Activated CD4-positive, alpha-beta T cell treated with anti-CD3 and anti-CD28 coated beads, Interleukin-2, amount 50 U/mL, for 48 hours (primary cell): ENCODE measurements around the gene PTPN6.

Experiments used
- DNase-seq, 2 experiments: peaks; one replicate each; pipeline ENCODE4 v3.0.0-alpha.2; 2020

PTPN6 gene

GRCh38 chr12:6923003-6923732 is 28.0 kb upstream of the PTPN6 start:
- DNase-seq, result no peak

GRCh38 chr12:6923851-6924250 is 27.3 kb upstream of the PTPN6 start:
- DNase-seq, result no peak

GRCh38 chr12:6925239-6925539 is 26.0 kb upstream of the PTPN6 start:
- no peak for DNase-seq

- DNase-seq, result no peak
Measured at GRCh38 chr12:6925540-6926279, 25.4 kb upstream of the PTPN6 start.

GRCh38 chr12:6927379-6928021 is 23.7 kb upstream of the PTPN6 start, which contains the start of gene ATN1:
TSS of gene ATN1 (plus strand) at chr12:6927959. CDS start at chr12:6934002, 6,043 bp downstream.
- peak; percentile 53 to 61 for DNase-seq

- DNase-seq, result no peak
Measured at GRCh38 chr12:6928022-6928702, 23.0 kb upstream of the PTPN6 start.

DNA sequence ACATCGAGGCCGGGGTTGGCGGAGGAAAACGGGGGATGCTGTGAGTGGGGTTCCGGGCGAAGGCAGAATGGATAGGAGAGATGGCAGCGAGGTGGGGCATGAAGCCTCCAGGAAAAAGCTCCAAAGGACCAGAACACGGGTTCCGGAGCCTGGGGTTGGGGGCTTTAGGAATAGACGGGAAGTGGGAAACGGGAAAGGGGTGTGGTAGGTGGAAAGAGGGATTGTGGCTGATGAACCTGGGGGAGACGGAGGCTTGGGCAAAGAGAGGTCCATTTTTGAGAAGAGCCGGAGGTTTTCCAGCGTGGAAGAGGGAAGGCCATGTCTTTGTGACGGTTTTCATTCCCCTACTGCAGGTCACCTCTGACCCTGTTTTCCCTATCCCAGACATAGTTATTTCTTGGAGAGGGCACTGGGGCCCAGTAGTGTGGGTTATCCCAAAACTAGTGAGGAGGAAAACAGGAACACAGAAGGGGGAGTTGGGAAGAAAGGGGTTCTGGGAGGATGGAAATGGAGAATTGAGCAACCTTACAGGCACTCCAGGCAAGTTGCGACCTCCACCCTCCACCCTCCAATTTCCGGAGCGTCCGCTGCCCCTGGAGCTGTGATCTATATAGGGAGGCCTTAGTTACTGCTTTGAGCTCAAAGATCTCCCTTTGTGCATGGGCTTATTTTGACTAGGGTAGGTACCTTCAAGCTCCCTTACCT is 22.3 kb upstream of the PTPN6 start:
- no peak for DNase-seq

DNA sequence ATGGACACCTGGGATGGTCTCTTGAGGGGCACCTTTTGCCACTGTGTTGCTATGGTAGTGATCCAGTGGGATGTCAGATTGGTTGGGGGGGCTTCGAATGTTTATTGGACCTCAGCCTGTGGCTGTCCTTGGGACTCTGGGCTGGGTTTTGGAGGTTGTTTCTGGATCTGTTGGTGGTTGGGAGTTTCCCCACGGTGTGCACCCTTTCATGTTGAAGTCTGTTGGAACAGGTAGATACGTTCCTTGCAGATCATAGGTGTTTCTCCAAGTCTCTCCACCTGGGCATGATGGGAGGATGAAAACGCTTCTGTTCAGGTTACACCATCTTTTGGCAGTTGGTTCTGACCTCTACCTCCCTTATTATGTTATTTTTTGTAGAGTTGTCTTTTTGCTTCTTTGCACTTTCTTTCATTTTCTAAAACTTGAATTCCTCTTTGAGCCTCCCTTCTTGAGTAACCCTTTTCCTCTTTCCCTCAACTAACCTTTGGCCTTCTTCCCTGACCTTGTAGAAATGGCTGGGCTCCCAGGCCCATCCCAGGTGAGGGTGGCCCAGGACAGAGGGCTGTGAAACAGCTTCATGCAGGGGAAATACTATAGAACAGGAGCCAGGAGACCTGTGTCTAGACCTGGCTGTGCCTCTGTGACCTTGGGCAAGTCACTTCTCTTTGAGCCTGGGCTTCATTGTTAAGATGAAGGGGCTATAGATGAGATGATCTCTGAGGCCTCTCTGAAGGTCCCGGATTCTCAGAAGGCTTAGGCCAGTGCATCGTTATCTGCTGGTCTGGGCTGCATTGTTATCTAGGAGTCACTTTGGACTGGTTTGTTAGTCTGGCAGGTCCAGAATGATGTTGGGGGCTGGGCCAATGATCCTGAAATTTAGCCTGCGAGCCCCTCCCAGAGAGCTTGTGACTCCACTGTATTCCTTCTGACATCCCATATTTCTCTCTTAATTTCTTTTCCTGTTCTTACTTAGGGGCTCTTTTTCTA is 21.4 kb upstream of the PTPN6 start:
- no peak for DNase-seq

- DNase-seq, result no peak
Measured at GRCh38 chr12:6932766-6933165, 18.4 kb upstream of the PTPN6 start.

GRCh38 chr12:6934110-6934509 is 17.0 kb upstream of the PTPN6 start:
- no peak for DNase-seq

DNA sequence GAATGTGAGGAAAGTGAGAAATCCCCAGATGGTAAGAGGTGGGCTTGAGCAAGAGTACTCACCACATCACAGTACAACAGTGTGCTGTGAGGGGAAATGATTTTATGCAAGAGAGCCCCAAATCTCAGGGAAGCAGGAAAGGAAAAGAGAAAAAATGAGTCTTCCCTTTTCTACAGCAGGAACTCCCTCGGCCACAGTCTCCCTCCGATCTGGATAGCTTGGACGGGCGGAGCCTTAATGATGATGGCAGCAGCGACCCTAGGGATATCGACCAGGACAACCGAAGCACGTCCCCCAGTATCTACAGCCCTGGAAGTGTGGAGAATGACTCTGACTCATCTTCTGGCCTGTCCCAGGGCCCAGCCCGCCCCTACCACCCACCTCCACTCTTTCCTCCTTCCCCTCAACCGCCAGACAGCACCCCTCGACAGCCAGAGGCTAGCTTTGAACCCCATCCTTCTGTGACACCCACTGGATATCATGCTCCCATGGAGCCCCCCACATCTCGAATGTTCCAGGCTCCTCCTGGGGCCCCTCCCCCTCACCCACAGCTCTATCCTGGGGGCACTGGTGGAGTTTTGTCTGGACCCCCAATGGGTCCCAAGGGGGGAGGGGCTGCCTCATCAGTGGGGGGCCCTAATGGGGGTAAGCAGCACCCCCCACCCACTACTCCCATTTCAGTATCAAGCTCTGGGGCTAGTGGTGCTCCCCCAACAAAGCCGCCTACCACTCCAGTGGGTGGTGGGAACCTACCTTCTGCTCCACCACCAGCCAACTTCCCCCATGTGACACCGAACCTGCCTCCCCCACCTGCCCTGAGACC is 15.6 kb upstream of the PTPN6 start:
- no peak for DNase-seq

- peak in 1 of 2 experiments; percentile 5 for DNase-seq
Measured at GRCh38 chr12:6936194-6936635, 14.9 kb upstream of the PTPN6 start.

DNA sequence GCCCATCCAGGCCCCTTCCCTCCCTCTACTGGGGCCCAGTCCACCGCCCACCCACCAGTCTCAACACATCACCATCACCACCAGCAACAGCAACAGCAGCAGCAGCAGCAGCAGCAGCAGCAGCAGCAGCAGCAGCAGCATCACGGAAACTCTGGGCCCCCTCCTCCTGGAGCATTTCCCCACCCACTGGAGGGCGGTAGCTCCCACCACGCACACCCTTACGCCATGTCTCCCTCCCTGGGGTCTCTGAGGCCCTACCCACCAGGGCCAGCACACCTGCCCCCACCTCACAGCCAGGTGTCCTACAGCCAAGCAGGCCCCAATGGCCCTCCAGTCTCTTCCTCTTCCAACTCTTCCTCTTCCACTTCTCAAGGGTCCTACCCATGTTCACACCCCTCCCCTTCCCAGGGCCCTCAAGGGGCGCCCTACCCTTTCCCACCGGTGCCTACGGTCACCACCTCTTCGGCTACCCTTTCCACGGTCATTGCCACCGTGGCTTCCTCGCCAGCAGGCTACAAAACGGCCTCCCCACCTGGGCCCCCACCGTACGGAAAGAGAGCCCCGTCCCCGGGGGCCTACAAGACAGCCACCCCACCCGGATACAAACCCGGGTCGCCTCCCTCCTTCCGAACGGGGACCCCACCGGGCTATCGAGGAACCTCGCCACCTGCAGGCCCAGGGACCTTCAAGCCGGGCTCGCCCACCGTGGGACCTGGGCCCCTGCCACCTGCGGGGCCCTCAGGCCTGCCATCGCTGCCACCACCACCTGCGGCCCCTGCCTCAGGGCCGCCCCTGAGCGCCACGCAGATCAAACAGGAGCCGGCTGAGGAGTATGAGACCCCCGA is 14.3 kb upstream of the PTPN6 start:
- DNase-seq, result peak; percentile 66 to 72

DNA sequence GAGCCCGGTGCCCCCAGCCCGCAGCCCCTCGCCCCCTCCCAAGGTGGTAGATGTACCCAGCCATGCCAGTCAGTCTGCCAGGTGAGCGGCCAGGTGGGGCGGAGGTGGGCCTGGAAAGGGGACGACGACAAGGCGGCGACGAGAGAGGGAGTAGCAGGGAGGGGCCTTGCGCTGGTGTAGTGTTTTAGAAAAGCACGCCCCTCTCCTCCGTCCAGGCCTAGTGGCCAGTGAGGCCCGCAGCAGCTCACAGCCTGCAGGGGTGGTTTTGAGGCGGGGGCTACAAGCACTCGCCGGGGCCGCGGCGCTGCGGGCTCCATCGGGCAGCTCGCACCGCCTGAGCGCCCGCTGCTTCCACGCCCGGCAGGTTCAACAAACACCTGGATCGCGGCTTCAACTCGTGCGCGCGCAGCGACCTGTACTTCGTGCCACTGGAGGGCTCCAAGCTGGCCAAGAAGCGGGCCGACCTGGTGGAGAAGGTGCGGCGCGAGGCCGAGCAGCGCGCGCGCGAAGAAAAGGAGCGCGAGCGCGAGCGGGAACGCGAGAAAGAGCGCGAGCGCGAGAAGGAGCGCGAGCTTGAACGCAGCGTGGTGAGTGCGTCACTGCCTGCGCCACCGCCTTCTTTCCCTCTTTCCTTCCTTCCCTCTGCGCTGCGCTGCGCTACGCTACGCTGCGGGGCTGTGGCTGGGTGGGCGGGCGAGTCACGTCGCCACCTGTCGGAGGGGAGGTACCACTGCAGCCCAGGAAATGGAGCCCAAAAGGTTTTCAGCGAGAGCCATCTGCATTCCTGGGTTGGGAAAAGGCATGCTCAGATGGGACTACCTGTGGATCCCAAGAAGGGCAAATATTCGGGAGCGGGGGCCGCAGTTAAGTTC is 13.4 kb upstream of the PTPN6 start:
- DNase-seq, result peak; percentile 91 to 93

DNA sequence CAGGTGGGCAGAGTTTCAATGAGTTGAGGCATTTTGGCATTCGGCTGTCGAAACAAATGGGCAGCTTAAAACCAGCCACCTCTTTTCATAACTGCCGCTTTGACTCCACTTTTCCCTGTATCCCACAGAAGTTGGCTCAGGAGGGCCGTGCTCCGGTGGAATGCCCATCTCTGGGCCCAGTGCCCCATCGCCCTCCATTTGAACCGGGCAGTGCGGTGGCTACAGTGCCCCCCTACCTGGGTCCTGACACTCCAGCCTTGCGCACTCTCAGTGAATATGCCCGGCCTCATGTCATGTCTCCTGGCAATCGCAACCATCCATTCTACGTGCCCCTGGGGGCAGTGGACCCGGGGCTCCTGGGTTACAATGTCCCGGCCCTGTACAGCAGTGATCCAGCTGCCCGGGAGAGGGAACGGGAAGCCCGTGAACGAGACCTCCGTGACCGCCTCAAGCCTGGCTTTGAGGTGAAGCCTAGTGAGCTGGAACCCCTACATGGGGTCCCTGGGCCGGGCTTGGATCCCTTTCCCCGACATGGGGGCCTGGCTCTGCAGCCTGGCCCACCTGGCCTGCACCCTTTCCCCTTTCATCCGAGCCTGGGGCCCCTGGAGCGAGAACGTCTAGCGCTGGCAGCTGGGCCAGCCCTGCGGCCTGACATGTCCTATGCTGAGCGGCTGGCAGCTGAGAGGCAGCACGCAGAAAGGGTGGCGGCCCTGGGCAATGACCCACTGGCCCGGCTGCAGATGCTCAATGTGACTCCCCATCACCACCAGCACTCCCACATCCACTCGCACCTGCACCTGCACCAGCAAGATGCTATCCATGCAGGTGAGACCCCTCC is 12.6 kb upstream of the PTPN6 start:
- peak in 1 of 2 experiments; percentile 8 for DNase-seq

- DNase-seq, result no peak
Measured at GRCh38 chr12:6939191-6939540, 12.0 kb upstream of the PTPN6 start.

DNA sequence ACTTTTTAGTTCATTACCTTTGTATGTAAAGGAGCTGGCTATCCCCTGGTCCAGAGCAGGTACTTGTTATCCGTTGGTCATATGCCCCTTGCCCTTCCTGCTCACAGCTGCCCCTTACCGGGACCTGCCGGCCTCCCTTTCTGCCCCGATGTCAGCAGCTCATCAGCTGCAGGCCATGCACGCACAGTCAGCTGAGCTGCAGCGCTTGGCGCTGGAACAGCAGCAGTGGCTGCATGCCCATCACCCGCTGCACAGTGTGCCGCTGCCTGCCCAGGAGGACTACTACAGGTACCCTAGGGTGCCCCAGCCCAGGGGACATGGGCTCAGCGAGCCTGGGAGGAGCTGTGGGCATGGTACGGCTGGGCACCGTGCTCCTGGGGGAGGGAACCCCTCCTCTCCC is 9.9 kb upstream of the PTPN6 start:
- DNase-seq, result no peak

GRCh38 chr12:6941782-6942181 is 9.4 kb upstream of the PTPN6 start:
- DNase-seq, result no peak
